Mesendoderm (in vitro differentiated cells): ENCODE results near the gene TTC23.

Experiments used
- DNase-seq: peaks from one replicate; pipeline ENCODE4 v3.0.0; 2013
- H2AK5ac ChIP-seq: 2 replicates; pipeline ENCODE4 v1.6.1; 2013; ENCODE audit warnings: low read length, inconsistent platforms
- H2BK120ac ChIP-seq: 2 replicates; pipeline ENCODE4 v1.6.1; 2013; ENCODE audit warnings: low read depth, mild to moderate bottlenecking, low read length, moderate library complexity, mixed read lengths
- H2BK15ac ChIP-seq: replicated peaks from 2 replicates; pipeline ENCODE4 v1.6.1; 2013; ENCODE audit warnings: low read depth, mild to moderate bottlenecking, moderate library complexity
- H2BK5ac ChIP-seq: 2 replicates; pipeline ENCODE4 v1.6.1; 2013; ENCODE audit warnings: low read length, inconsistent platforms
- H3K18ac ChIP-seq: 2 replicates; pipeline ENCODE4 v1.6.1; 2013; ENCODE audit warnings: mild to moderate bottlenecking, low read length, mixed read lengths
- H3K23ac ChIP-seq: one replicate; pipeline ENCODE4 v1.6.1; 2013; ENCODE audit warnings: low read length
- H3K27ac ChIP-seq: 2 replicates; pipeline ENCODE4 v1.5.1; 2013; ENCODE audit warnings: low read depth, mild to moderate bottlenecking, inconsistent platforms, low read length, moderate library complexity
- H3K27me3 ChIP-seq: 2 replicates; pipeline ENCODE4 v1.6.1; 2013; ENCODE audit warnings: low read length, control low read depth, mild to moderate bottlenecking, inconsistent platforms; ENCODE audit not compliant: insufficient read depth, poor library complexity
- H3K36me3 ChIP-seq: 2 replicates; pipeline ENCODE4 v1.6.1; 2013; ENCODE audit warnings: low read length, inconsistent platforms; ENCODE audit not compliant: control insufficient read depth, insufficient read depth
- H3K4ac ChIP-seq: one replicate; pipeline ENCODE4 v1.6.1; 2013; ENCODE audit warnings: low read depth, mild to moderate bottlenecking, low read length, moderate library complexity
- H3K4me1 ChIP-seq: 2 replicates; pipeline ENCODE4 v1.6.1; 2013; ENCODE audit warnings: low read depth, low read length, inconsistent platforms; ENCODE audit not compliant: control insufficient read depth
- H3K4me2 ChIP-seq: 2 replicates; pipeline ENCODE4 v1.6.1; 2013; ENCODE audit warnings: low read length
- H3K4me3 ChIP-seq: 2 replicates; pipeline ENCODE4 v1.5.1; 2013; ENCODE audit warnings: mild to moderate bottlenecking, low read length
- H3K56ac ChIP-seq: one replicate; pipeline ENCODE4 v1.6.1; 2013; ENCODE audit warnings: low read length
- H3K79me1 ChIP-seq: 2 replicates; pipeline ENCODE4 v1.6.1; 2013; ENCODE audit warnings: low read length, inconsistent platforms
- H3K79me2 ChIP-seq: 2 replicates; pipeline ENCODE4 v1.6.1; 2013; ENCODE audit warnings: mild to moderate bottlenecking, low read length; ENCODE audit not compliant: control insufficient read depth, insufficient read depth
- H3K9ac ChIP-seq: 2 replicates; pipeline ENCODE4 v1.6.1; 2013; ENCODE audit warnings: low read length, inconsistent platforms
- H4K5ac ChIP-seq: one replicate; pipeline ENCODE4 v1.6.1; 2013; ENCODE audit warnings: low read length
- H4K8ac ChIP-seq: one replicate; pipeline ENCODE4 v1.6.1; 2013; ENCODE audit warnings: low read depth, mild to moderate bottlenecking, control low read depth, low read length, moderate library complexity
- WGBS: extraction: QIAGEN DNeasy Blood & Tissue Kit; methylation state at CpG from one replicate; pipeline ENCODE4 v1.1.7; 2013; ENCODE audit warnings: low lambda C conversion rate, missing lambda C conversion rate; ENCODE audit not compliant: insufficient coverage; ENCODE audit errors: extremely low coverage; 5-methylcytosine and 5-hydroxymethylcytosine counted together

The TTC23 gene

GRCh38 chr15:99158626-99159412, 90.6 kb downstream of the TTC23 start:
- Histone ChIP-seq H3K18ac (no peak overlapping the region), H3K79me2 (no peaks in the 10 kb centered on the region), H3K56ac (no peak overlapping the region), H2AK5ac (no peak overlapping the region), H3K4me3 (no peak overlapping the region), H3K4me1 (peaks cover 4% of the 10 kb centered on the region), H3K36me3 (no peaks in the 10 kb centered on the region), H3K79me1 (no peaks in the 10 kb centered on the region), H3K27ac (no peak overlapping the region), H2BK120ac (no peak overlapping the region), H4K8ac (no peak overlapping the region), H2BK15ac (no peak overlapping the region), H3K27me3 (no peaks in the 10 kb centered on the region), H3K4me2 (no peak overlapping the region), H3K4ac (no peak overlapping the region), H2BK5ac (no peak overlapping the region), H3K9ac (no peak overlapping the region), H3K23ac (no peak overlapping the region), H4K5ac (no peak overlapping the region)
- DNase-seq, result no peak
- no CpG with 5 or more reads among the region's 6 CpGs for WGBS

DNA sequence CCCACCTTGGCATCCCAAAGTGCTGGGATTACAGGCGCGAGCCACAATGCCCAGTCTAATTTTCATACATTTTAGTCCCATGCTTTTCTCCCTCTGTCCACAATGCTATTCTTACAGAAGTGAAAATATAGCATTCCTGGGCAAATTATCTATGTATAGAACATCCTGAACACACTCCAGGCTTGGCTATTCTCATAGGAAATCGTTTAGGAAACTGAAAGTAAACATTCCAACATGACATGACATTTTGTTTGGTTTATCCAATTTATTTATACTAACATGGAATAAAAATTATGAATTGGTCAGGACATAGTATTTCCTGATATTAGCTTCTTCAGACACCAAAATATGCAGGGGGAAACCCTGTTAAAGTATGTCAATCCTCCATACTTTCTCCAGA, 91.9 kb downstream of the TTC23 start:
- Histone ChIP-seq H4K8ac (no peak overlapping the region), H2AK5ac (no peak overlapping the region), H3K4me2 (no peak overlapping the region), H3K36me3 (no peaks in the 10 kb centered on the region), H3K79me1 (no peaks in the 10 kb centered on the region), H3K79me2 (no peaks in the 10 kb centered on the region), H4K5ac (no peak overlapping the region), H3K56ac (no peak overlapping the region), H3K27me3 (no peaks in the 10 kb centered on the region), H3K9ac (no peak overlapping the region), H3K4me1 (peaks cover 8% of the 10 kb centered on the region), H2BK120ac (no peak overlapping the region), H3K18ac (no peak overlapping the region), H3K27ac (no peak overlapping the region), H3K4me3 (no peak overlapping the region), H3K4ac (peak overlapping the region; percentile 57), H2BK15ac (no peak overlapping the region), H2BK5ac (no peak overlapping the region), H3K23ac (no peak overlapping the region)
- no peak for DNase-seq
- WGBS, result no CpG with 5 or more reads among the region's 3 CpGs

GRCh38 chr15:99155961-99156443, 93.4 kb downstream of the TTC23 start:
- H3K9ac ChIP-seq, result no peak overlapping the region
- no peaks in the 10 kb centered on the region for H3K27me3 ChIP-seq
- H2BK5ac ChIP-seq, result no peak overlapping the region
- H3K27ac ChIP-seq, result no peak overlapping the region
- H2BK15ac ChIP-seq, result no peak overlapping the region
- H4K8ac ChIP-seq, result peak overlapping the region; percentile 39
- H3K36me3 ChIP-seq, result no peaks in the 10 kb centered on the region
- DNase-seq, result peak; percentile 81
- H4K5ac ChIP-seq, result no peak overlapping the region
- H2AK5ac ChIP-seq, result no peak overlapping the region
- peak overlapping the region; percentile 28 for H3K56ac ChIP-seq
- H3K4me3 ChIP-seq, result no peak overlapping the region
- no peak overlapping the region for H2BK120ac ChIP-seq
- no peaks in the 10 kb centered on the region for H3K79me1 ChIP-seq
- peaks cover 8% of the 10 kb centered on the region for H3K4me1 ChIP-seq
- no peaks in the 10 kb centered on the region for H3K79me2 ChIP-seq
- H3K18ac ChIP-seq, result peak overlapping the region; percentile 76
- WGBS, result no CpG with 5 or more reads among the region's 9 CpGs
- H3K4ac ChIP-seq, result peak overlapping the region; percentile 71
- no peak overlapping the region for H3K23ac ChIP-seq
- H3K4me2 ChIP-seq, result no peak overlapping the region

DNA sequence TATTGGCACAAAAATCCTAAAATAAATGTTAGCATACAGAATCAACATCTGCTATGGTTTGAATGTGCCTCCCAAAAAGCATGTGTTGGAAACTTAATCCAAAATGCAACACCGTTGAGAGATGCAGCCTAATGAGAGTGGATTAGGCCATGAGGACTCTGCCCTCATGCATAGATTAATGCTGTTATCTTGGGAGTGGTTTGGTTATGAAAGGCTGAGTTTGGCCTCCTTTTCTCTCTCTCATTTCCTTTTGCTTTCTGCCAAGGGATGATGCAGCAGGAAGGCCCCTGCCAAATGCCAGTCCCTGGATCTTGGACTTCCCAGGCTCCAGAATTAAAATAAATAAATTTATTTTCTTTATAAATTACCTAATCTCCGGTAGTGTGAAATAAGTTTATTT, 95.1 kb downstream of the TTC23 start:
- Histone ChIP-seq H3K4me3 (no peak overlapping the region), H3K27me3 (no peaks in the 10 kb centered on the region)
- no CpG with 5 or more reads among the region's 2 CpGs for WGBS

GRCh38 chr15:99153026-99153535, 96.3 kb downstream of the TTC23 start:
- Histone ChIP-seq H3K4me3 (no peak overlapping the region), H4K5ac (no peak overlapping the region), H3K36me3 (peaks cover 2% of the 10 kb centered on the region), H2BK5ac (peak overlapping the region; percentile 55), H3K56ac (peak overlapping the region; percentile 49), H2AK5ac (no peak overlapping the region), H3K27ac (peak overlapping the region; percentile 60), H2BK15ac (no peak overlapping the region), H2BK120ac (no peak overlapping the region), H3K9ac (no peak overlapping the region), H3K4ac (peak overlapping the region; percentile 63), H3K4me2 (no peak overlapping the region), H3K79me2 (no peaks in the 10 kb centered on the region), H3K4me1 (peaks cover 8% of the 10 kb centered on the region), H3K23ac (no peak overlapping the region), H3K18ac (peak overlapping the region; percentile 68), H3K27me3 (no peaks in the 10 kb centered on the region), H3K79me1 (no peaks in the 10 kb centered on the region), H4K8ac (no peak overlapping the region)
- no CpG with 5 or more reads among the region's 6 CpGs for WGBS
- DNase-seq, result peak; percentile 83

More for the DNA sequence above, 95.1 kb downstream of the TTC23 start:
- no peak overlapping the region for H3K4me2 ChIP-seq
- H3K18ac ChIP-seq, result no peak overlapping the region
- H4K8ac ChIP-seq, result no peak overlapping the region
- no peak overlapping the region for H2BK5ac ChIP-seq
- H2BK15ac ChIP-seq, result no peak overlapping the region
- H2BK120ac ChIP-seq, result no peak overlapping the region
- DNase-seq, result peak; percentile 81
- no peaks in the 10 kb centered on the region for H3K79me2 ChIP-seq
- H3K4ac ChIP-seq, result no peak overlapping the region
- no peak overlapping the region for H2AK5ac ChIP-seq
- no peak overlapping the region for H3K56ac ChIP-seq
- no peaks in the 10 kb centered on the region for H3K79me1 ChIP-seq
- no peak overlapping the region for H3K27ac ChIP-seq
- H4K5ac ChIP-seq, result no peak overlapping the region
- H3K23ac ChIP-seq, result no peak overlapping the region
- H3K9ac ChIP-seq, result no peak overlapping the region
- H3K4me1 ChIP-seq, result peaks cover 8% of the 10 kb centered on the region
- no peaks in the 10 kb centered on the region for H3K36me3 ChIP-seq
